Measurements from ENCODE around the gene XPNPEP3.

The XPNPEP3 gene

GRCh38 chr22:40939202-40939601 is 82.3 kb downstream of the XPNPEP3 start:
- peaks cover 5% of the 10 kb centered on the region for H3K4me1 ChIP-seq (ENCODE audit: insufficient read depth, low read length, severe bottlenecking)
- H3K79me2 ChIP-seq (ENCODE audit: insufficient read depth, low read length), result no peaks in the 10 kb centered on the region
- TF ChIP-seq CTCF (IDR thresholded peaks at IDR 0.05; ENCODE audit: low read length) (no peak), EZH2 (IDR thresholded peaks at IDR 0.05; ENCODE audit: borderline replicate concordance, low read length) (no peak)
- no peaks in the 10 kb centered on the region for H3K9me2 ChIP-seq (ENCODE audit: low read depth, low read length)
- no peak overlapping the region for H2AFZ ChIP-seq (ENCODE audit: low read length)
- no peaks in the 10 kb centered on the region for H3K27me3 ChIP-seq (ENCODE audit: insufficient read depth, low read length)
- H3K36me3 ChIP-seq (ENCODE audit: insufficient read depth, low read length), result no peaks in the 10 kb centered on the region
- H3K9me3 ChIP-seq (ENCODE audit: low read length), result no peaks in the 10 kb centered on the region
- H3K27ac ChIP-seq (ENCODE audit: low read depth, low read length, poor library complexity, severe bottlenecking), result no peak overlapping the region
- no peak overlapping the region for H3K4me2 ChIP-seq (ENCODE audit: low read length)
- no peak overlapping the region for H3K4me3 ChIP-seq (ENCODE audit: low read depth, low read length, poor library complexity, severe bottlenecking)
- no peaks in the 10 kb centered on the region for H4K20me1 ChIP-seq (ENCODE audit: insufficient read depth, low read length)
- H3F3A ChIP-seq (ENCODE audit: insufficient read depth, low read length), result no peaks in the 10 kb centered on the region
- no peak overlapping the region for H3K9ac ChIP-seq (ENCODE audit: low read length)

GRCh38 chr22:40950962-40951794 is 94.2 kb downstream of the XPNPEP3 start, which contains the start of gene RBX1:
TSS of gene RBX1 (plus strand) at chr22:40951378. CDS start at chr22:40951399, 21 bp downstream.
- Histone ChIP-seq H3K4me2 (ENCODE audit: low read length) (peak within 1 kb of the TSS; percentile 82), H3K27me3 (ENCODE audit: insufficient read depth, low read length) (no peaks in the 10 kb centered on the region), H3K27ac (ENCODE audit: low read depth, low read length, poor library complexity, severe bottlenecking) (peak within 1 kb of the TSS; percentile 71), H3K36me3 (ENCODE audit: insufficient read depth, low read length) (peaks cover 31% of the 10 kb centered on the region), H3K9ac (ENCODE audit: low read length) (peak within 1 kb of the TSS; percentile 94), H3F3A (ENCODE audit: insufficient read depth, low read length) (no peaks in the 10 kb centered on the region), H2AFZ (ENCODE audit: low read length) (no peak within 1 kb of the TSS), H3K79me2 (ENCODE audit: insufficient read depth, low read length) (peaks cover 38% of the 10 kb centered on the region), H3K4me1 (ENCODE audit: insufficient read depth, low read length, severe bottlenecking) (peaks cover 23% of the 10 kb centered on the region), H3K9me2 (ENCODE audit: low read depth, low read length) (no peaks in the 10 kb centered on the region), H4K20me1 (ENCODE audit: insufficient read depth, low read length) (no peaks in the 10 kb centered on the region), H3K4me3 (ENCODE audit: low read depth, low read length, poor library complexity, severe bottlenecking) (peak within 1 kb of the TSS; percentile 82), H3K9me3 (ENCODE audit: low read length) (no peaks in the 10 kb centered on the region)
- TF ChIP-seq CTCF (IDR thresholded peaks at IDR 0.05; ENCODE audit: low read length), result no peak
- no peak for TF ChIP-seq EZH2 (IDR thresholded peaks at IDR 0.05; ENCODE audit: borderline replicate concordance, low read length)

GRCh38 chr22:40951795-40952605 is 95.1 kb downstream of the XPNPEP3 start:
- Histone ChIP-seq H3K9ac (ENCODE audit: low read length) (peak overlapping the region; percentile 94), H3K9me3 (ENCODE audit: low read length) (no peaks in the 10 kb centered on the region), H4K20me1 (ENCODE audit: insufficient read depth, low read length) (no peaks in the 10 kb centered on the region), H3K4me1 (ENCODE audit: insufficient read depth, low read length, severe bottlenecking) (peaks cover 23% of the 10 kb centered on the region), H3K9me2 (ENCODE audit: low read depth, low read length) (no peaks in the 10 kb centered on the region), H3F3A (ENCODE audit: insufficient read depth, low read length) (no peaks in the 10 kb centered on the region), H3K4me2 (ENCODE audit: low read length) (peak overlapping the region; percentile 82), H3K27me3 (ENCODE audit: insufficient read depth, low read length) (no peaks in the 10 kb centered on the region), H3K4me3 (ENCODE audit: low read depth, low read length, poor library complexity, severe bottlenecking) (peak overlapping the region; percentile 82), H3K79me2 (ENCODE audit: insufficient read depth, low read length) (peaks cover 39% of the 10 kb centered on the region), H3K36me3 (ENCODE audit: insufficient read depth, low read length) (peaks cover 37% of the 10 kb centered on the region), H2AFZ (ENCODE audit: low read length) (no peak overlapping the region), H3K27ac (ENCODE audit: low read depth, low read length, poor library complexity, severe bottlenecking) (peak overlapping the region; percentile 65)
- no peak for TF ChIP-seq EZH2 (IDR thresholded peaks at IDR 0.05; ENCODE audit: borderline replicate concordance, low read length)
- TF ChIP-seq CTCF (IDR thresholded peaks at IDR 0.05; ENCODE audit: low read length), result no peak
